GM12892 (cell line): ENCODE data around the gene INSYN2A.

ENCODE experiments used
- DNase-seq: peaks from one replicate; pipeline ENCODE4 v3.0.0; 2011; ENCODE audit not compliant: insufficient read length
- FAIRE-seq: peaks from 2 replicates; lab custom pipeline; 2011; peaks lifted over from hg19 to GRCh38; lab: Jason Lieb, UNC
- POLR2A ChIP-seq: IDR thresholded peaks from 2 replicates; pipeline ENCODE4 v1.6.1; 2011; ENCODE audit warnings: low read depth, low read length, control low read depth
- POLR2AphosphoS5 ChIP-seq: IDR thresholded peaks from 2 replicates; pipeline ENCODE4 v1.6.1; 2011; ENCODE audit warnings: low read depth, low read length, control low read depth
- TAF1 ChIP-seq: IDR thresholded peaks from 2 replicates; pipeline ENCODE4 v1.6.1; 2011; ENCODE audit warnings: low read depth, mild to moderate bottlenecking, control low read depth, low read length, borderline replicate concordance

INSYN2A gene

DNA sequence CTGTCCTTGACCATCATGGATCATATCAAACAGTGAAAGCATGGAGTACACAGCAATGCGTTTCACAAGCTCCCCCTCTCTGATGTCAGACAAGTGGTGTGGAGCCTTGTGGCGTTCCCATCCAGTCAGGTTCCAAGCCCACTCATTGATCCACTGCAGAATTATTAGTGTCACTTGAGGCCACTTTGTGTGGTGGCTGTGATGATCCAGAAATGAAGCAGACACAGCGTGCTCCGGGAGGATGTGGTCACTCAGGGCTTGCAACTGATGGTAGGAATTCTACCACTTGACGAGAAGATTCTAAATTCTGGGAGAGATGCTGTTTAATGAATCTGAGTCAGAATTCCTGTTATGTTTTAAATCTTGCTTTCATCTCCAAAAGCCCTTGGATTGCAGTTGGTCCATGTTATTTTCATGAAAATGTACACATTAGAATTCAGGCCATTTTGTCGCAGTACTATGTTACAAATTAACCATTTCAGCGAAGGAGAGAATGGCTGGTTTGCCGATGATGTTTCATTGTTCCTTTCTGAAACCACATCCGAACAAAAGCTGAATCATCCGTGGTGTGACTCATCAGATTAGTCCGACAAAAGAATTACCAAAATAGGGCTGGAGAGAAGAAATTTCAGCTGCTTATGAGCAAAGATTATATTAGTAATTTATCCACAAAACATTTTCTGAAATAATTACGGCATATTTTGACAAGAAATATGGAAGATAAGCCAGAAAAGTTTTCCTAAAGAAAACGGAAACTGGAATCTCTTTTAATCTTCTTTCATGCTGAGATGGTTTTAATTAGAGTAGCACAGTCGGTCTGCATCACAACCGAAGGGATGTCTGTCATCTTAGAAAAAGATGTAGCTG, 48.1 kb downstream of the INSYN2A start:
- DNase-seq (no peak), FAIRE-seq (no peak)
- TF ChIP-seq POLR2A (no peak), TAF1 (no peak), POLR2AphosphoS5 (no peak)

DNA sequence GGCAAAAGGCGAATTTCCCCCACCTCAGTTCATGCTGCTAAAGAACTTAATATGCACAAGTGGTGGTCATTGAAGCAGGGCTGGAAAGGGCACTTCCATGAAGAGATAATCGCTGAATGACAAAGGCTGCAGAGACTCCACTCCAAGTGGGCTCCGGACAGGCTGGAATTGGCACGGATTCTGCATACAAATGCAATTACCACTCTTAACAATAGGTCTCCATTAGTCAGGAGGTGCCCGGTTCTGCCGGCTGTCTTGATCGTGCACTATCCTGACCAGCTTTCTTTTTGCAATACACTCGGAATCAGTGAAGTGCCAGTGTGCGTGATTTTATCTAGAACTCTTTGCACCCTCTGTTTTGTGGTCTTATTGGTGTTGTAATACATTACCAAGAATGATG, 49.7 kb downstream of the INSYN2A start:
- no peak for FAIRE-seq
- no peak for TF ChIP-seq POLR2AphosphoS5
- TF ChIP-seq TAF1 = no peak
- no peak for TF ChIP-seq POLR2A
- DNase-seq = no peak
